ENCODE data around the gene LBHD2. TPM values are rescaled to one million over a fixed set of nuclear protein-coding genes. Genes with fewer than 3 reads are reported as not detected.

LBHD2 gene
- total RNA-seq, 1 donor from 2014 or later: 3.1 TPM

DNA sequence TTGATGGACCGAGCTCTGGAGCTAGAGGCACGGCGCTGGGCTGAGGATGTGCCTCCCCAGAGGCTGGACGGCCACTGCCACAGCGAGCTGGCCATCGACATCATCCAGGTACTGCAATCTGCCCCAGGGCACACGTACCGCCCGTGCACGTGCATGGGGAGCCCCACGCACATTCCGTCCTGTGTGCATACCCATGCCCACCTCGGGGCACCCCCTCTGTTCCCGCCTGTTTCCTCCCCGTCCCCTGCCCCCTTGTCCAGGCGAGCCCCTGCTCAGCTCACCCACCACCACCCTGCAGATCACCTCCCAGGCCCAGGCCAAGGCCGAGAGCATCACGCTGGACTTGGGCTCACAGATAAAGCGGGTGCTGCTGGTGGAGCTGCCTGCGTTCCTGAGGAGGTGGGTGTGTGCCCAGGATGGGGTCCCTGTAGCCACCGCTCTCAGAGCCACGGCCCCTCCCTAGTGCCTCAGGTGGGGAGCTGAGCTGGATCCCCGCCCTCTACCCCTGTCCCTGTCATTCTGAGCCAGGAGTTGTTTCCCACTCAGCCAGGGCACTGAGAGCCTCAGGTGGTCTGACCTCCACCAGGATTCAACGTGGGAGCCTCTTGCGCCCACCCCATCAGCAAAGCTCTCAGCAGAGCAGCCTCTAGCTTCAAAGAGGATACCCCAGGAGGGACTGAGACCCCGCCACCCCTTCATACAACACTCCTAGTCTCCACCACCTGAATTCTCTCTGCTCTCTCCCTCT, 46.2 kb downstream of the LBHD2 start:
- DNase-seq (ENCODE audit: low spot score): no peak

DNA sequence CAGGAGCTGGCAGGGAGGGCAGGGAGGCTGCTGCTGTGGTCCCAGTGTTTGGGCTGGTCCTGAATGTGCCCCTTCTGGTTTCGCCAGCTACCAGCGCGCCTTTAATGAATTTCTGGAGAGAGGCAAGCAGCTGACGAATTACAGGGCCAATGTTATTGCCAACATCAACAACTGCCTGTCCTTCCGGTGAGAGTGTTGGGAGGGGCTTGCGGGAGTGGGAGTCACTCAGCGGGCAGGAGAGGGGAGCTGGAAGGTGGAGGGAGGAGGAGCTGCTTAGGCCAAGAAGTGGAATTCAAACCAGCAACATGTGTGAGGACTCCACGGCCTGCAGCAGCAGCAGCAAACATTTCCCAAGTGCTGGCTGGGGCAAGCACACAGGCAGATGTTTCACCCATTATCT, 47.0 kb downstream of the LBHD2 start:
- no peak for DNase-seq (ENCODE audit: low spot score)

- DNase-seq (ENCODE audit: low spot score): no peak
Observed at GRCh38 chr14:103131580-103131979, 47.6 kb downstream of the LBHD2 start.

DNA sequence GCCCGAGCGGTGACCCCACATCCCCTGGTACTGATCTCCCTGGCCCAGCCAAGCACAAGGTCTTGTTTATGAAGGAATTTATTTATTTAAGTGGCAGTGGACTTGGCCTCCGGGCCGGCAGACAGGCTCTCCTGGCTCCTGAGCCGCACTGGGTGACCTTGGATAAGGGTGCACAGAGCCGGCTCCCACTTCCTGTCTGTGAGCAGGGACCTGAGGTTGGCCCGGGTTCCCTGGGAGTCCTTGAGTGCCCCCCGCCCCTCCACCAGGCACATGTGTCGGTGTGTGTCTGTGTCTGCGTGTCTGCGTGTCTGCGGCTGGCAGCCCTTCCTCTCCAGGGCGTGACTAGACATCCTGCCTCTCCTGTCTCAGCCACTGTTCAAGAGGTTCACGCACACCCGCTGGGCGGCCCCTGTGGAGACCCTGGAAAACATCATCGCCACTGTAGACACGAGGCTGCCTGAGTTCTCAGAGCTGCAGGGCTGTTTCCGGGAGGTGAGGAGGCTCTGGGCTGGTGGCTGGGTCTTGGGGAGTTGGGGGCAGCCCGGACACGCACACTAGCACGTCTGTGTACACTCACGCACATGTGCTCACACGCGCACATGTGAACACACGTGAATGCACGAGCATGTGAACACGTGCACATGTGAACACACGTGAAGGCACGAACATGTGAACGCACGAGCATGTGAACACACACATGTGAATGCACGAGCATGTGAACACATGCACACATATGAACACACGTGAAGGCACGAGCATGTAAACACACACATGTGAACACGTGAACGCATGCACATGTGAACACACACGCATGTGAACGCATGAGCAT, 48.6 kb downstream of the LBHD2 start:
- DNase-seq (ENCODE audit: low spot score): no peak

- DNase-seq (ENCODE audit: low spot score): no peak
Observed at GRCh38 chr14:103133210-103134140, 49.5 kb downstream of the LBHD2 start.

DNA sequence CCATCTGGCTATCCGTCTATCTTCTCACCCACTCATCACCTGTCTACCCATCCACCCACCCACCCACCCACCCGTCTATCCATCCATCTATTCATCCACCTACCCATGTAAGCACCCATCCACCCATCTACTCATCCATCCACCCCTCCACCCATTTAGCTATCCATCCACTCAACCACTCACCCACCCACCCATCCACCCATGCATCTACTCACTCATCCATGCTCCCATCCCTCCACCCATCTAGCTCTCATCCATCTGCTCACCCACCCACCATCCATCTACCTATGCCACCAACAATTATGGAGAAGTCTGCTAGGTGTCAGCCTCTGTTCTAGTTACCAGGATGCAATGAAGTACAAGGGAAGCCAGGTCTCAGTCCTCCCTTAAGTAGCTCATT, 50.4 kb downstream of the LBHD2 start:
- DNase-seq (ENCODE audit: low spot score): no peak

- DNase-seq (ENCODE audit: low spot score): no peak
Observed at GRCh38 chr14:103134919-103135318, 50.9 kb downstream of the LBHD2 start.

DNA sequence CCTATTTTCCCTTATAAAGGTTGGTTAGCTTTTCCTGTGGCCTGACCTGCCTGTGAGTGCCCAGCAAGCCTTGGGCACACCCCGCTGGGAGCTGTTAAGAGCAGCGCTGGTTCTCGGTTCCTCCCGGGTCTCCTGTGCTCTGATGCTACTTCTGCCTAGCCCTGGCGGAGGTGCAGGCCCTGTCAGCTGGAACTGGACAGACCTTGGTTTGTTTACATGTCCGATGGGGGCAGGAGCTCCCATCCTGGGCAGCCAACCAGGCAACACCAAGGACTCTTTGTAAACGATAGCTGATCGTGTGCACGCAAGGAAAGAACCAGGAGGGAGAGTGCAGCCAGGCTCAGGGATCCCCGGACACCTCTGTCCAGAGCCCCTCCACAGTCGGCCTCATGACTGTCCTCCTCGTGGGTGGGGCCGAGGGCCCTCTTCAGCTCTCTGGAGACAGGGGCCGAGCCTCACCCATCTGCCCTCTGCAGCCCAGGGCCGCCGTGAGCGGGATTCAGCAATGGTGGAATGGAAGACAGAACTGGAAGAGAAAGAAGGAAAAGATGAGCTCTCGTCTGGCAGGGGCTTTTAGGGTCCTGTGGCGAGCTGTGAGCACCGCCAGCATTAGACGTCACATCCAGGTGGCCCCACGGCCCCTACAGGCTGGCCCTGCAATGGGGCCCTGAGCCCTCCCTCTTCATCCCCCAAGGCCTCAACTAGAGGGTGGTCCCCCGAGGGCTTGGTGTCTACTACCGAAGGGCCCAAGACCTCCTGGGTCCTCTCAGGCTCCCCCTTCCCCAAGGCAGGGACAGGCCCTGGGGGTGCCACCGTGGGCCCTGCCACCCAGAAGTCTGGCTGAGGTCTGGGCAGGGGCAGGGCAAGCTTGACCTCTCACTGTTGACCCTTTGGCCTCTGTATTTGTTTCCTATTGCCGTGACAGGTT, 51.6 kb downstream of the LBHD2 start:
- no peak for DNase-seq (ENCODE audit: low spot score)

GRCh38 chr14:103136388-103137271, 52.6 kb downstream of the LBHD2 start:
- no peak for DNase-seq (ENCODE audit: low spot score)

DNA sequence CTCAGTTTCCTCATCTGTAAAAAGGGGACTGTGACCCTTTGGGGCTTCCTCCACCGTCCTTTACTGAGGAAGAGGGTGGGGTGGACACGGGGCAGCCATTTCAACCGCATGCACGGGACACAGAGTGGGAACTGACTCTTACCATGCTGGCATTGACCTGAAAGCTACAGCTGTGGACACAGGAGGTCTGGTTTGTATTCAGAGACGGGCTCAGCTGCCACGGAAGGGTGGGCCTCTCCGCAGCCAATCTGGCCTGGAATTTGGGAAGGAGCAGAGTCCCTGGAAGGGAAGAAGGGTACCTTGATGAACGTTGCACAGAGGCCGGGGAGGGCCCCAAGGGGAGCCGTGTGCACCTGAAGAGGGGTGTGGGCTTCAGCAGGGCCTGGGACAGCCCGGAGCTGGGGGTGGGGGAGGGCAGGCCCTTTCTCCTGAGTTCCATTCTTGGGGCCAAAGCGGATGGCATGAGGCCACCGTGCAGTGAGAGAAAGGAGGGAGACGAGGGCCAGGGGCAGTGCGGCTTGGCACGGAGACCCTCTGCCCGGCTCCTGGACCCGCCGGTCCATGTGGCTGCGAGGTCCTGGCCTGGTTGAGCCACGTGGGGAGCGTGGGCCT, 53.8 kb downstream of the LBHD2 start:
- DNase-seq (ENCODE audit: low spot score): no peak

GRCh38 chr14:103138301-103139131, 54.5 kb downstream of the LBHD2 start:
- DNase-seq (ENCODE audit: low spot score): no peak

DNA sequence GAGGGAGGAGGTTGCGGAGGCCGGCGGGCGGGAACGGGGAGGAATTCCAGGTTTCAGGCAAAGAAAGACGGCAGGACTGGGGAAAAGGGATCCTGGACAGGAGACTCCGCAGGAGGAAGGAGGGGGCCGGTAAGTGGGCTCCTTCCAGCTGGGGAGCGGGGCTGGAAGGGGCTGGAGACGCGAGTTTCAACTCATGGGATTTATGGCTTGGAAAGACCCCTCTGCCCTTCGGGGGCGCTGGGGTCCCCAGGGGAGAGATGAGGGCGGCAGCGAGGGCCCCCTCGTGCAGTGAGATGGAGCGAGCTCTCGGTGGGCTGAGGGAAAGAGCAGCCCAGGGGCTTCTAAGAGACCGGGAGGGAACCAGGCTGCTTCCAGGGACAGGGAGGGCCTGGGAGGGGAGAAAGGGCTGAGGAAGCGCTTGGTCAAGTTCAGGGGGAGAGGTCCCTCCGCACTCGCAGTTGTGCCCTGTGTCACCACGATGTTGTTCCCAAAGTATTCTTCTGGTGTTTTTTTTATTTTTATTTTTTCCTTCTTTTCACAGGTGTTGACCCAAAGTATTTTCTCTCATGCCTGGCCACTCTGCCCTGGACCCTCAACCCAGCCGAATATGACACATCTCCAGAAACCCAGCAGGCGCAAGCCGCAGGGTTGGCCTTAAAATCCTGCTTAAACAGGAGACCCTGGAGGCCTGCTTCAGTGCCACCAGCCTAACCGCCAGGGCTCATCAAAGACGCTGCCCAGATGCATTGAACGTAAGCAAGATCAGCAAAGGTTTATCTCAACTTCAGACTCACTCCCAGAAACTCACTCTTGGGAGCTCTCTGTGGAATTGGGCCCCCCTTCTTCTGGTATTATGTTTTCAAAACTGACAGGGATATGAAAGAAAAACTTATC, 55.4 kb downstream of the LBHD2 start:
- no peak for DNase-seq (ENCODE audit: low spot score)

Other genes starting within 250 kb of the LBHD2 start
- 1.8 TPM for gene AMN, start 161.5 kb upstream of the LBHD2 start, total RNA-seq
- gene CDC42BPB, start 26.7 kb upstream of the LBHD2 start, total RNA-seq: 99.6 TPM
- 2.0 TPM for gene EXOC3L4, start 10.5 kb downstream of the LBHD2 start, total RNA-seq
- 211 TPM for gene TNFAIP2, start 39.3 kb downstream of the LBHD2 start, total RNA-seq